Adrenal gland (tissue), 5 donors: ENCODE results near the gene RPS6KA4.

Experiments used
- POLR2A ChIP-seq, 2 donors: fragments of 450-650 bp; IDR thresholded peaks; one replicate each; pipeline ENCODE4 v1.6.1; 2017; ENCODE audit warnings: antibody characterized with exemption in 2 of 2, mild to moderate bottlenecking in 2 of 2, moderate library complexity in 1 of 2
- TF ChIP-seq, protein P1 (sequence below), 6 experiments: fragments of 450-650 bp in 4 of 6; fragments of 200-600 bp in 2 of 6; sonication (generic) in 1 of 6; IDR thresholded peaks; 1 replicate in 5 of 6; 2 replicates in 1 of 6; pipeline versions ENCODE4 v1.5.1 to v1.8.0; 2016 to 2021; ENCODE audit warnings: antibody characterized with exemption in 6 of 6, mild to moderate bottlenecking in 2 of 6, moderate library complexity in 1 of 6
- donor health status: DM: no; HTN: no; CAD: no.

DNA sequence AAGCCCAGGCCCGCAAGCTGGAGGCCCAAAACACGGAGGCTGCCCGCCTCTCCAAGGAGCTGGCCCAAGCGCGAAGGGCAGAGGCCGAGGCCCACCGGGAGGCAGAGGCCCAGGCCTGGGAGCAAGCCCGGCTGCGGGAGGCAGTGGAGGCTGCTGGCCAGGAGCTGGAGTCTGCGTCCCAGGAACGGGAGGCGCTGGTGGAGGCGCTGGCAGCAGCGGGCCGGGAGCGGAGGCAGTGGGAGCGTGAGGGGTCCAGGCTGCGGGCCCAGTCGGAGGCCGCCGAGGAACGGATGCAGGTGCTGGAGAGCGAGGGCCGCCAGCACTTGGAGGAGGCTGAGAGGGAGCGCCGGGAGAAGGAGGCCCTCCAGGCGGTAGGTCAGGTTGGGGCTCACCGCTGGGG lies 14.2 kb upstream of the RPS6KA4 start:
- no peak for TF ChIP-seq POLR2A (IDR thresholded peaks at IDR 0.05)
- TF ChIP-seq, protein P1, sequence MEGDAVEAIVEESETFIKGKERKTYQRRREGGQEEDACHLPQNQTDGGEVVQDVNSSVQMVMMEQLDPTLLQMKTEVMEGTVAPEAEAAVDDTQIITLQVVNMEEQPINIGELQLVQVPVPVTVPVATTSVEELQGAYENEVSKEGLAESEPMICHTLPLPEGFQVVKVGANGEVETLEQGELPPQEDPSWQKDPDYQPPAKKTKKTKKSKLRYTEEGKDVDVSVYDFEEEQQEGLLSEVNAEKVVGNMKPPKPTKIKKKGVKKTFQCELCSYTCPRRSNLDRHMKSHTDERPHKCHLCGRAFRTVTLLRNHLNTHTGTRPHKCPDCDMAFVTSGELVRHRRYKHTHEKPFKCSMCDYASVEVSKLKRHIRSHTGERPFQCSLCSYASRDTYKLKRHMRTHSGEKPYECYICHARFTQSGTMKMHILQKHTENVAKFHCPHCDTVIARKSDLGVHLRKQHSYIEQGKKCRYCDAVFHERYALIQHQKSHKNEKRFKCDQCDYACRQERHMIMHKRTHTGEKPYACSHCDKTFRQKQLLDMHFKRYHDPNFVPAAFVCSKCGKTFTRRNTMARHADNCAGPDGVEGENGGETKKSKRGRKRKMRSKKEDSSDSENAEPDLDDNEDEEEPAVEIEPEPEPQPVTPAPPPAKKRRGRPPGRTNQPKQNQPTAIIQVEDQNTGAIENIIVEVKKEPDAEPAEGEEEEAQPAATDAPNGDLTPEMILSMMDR (IDR thresholded peaks at IDR 0.05), result no peak
